WERI-Rb-1 (cell line): ENCODE measurements around the gene GABBR2.

ENCODE experiments used
- DNase-seq: peaks from one replicate; pipeline ENCODE4 v3.0.0-alpha.2; 2020
- H3K27ac ChIP-seq: fragments of 250-450 bp; sonication (Bioruptor Pico); 2 replicates; pipeline ENCODE4 v1.5.1; 2020; ENCODE audit warnings: mild to moderate bottlenecking, moderate library complexity
- H3K27me3 ChIP-seq: fragments of 250-450 bp; sonication (Bioruptor Pico); 2 replicates; pipeline ENCODE4 v1.5.1; 2021; ENCODE audit warnings: mild to moderate bottlenecking, low read depth, moderate library complexity; ENCODE audit not compliant: insufficient read depth, severe bottlenecking
- H3K36me3 ChIP-seq: fragments of 250-450 bp; sonication (Bioruptor Pico); 2 replicates; pipeline ENCODE4 v1.5.1; 2020; ENCODE audit warnings: mild to moderate bottlenecking, moderate library complexity
- H3K4me3 ChIP-seq: 2 replicates; pipeline ENCODE4 v1.5.1; 2011; ENCODE audit warnings: low read depth, mild to moderate bottlenecking, control low read depth, low read length
- H3K9me3 ChIP-seq: fragments of 250-450 bp; sonication (Bioruptor Pico); 2 replicates; pipeline ENCODE4 v1.5.1; 2021; ENCODE audit warnings: mild to moderate bottlenecking, moderate library complexity; ENCODE audit not compliant: severe bottlenecking
- CTCF ChIP-seq: IDR thresholded peaks from 2 replicates; pipeline ENCODE4 v1.5.1; 2011; ENCODE audit warnings: low read depth, mild to moderate bottlenecking, control low read depth, inconsistent platforms, low read length

Gene GABBR2

DNA sequence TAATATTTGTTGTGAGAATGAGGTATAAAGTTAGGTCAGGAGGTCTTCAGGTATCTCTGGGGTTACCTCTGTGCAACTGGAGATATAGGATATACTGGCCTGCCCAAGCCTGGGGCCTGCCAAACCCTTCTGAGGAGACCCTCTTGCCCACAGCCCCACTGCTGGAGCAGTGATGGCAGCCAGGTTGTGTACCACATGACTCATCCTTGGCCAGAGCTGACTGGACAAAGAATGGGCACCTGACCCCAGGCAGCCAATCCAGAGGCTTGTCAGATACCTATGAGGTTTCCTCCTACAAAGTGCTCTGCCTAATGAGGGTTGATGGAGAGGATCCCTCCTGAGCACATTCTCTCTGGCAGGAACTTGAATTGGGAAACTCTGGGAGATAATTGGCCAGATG lies 397.2 kb downstream of the GABBR2 start:
- no peak for TF ChIP-seq CTCF
- Histone ChIP-seq H3K27me3 (no peaks in the 10 kb centered on the region), H3K9me3 (peaks cover 3% of the 10 kb centered on the region), H3K4me3 (no peak overlapping the region), H3K27ac (no peak overlapping the region), H3K36me3 (peaks cover 39% of the 10 kb centered on the region)
- DNase-seq, result no peak

- Histone ChIP-seq H3K27me3 (no peaks in the 10 kb centered on the region), H3K4me3 (no peak overlapping the region), H3K9me3 (peaks cover 3% of the 10 kb centered on the region), H3K36me3 (peaks cover 43% of the 10 kb centered on the region), H3K27ac (no peak overlapping the region)
- DNase-seq, result no peak
- no peak for TF ChIP-seq CTCF
Measured at GRCh38 chr9:98310752-98311392, 397.9 kb downstream of the GABBR2 start.

- no peaks in the 10 kb centered on the region for H3K27me3 ChIP-seq
- H3K36me3 ChIP-seq, result peaks cover 84% of the 10 kb centered on the region
- H3K4me3 ChIP-seq, result no peak overlapping the region
- no peaks in the 10 kb centered on the region for H3K9me3 ChIP-seq
- TF ChIP-seq CTCF, result no peak
- peak; percentile 70 for DNase-seq
- H3K27ac ChIP-seq, result peak overlapping the region; percentile 57
Measured at GRCh38 chr9:98306384-98307145, 402.2 kb downstream of the GABBR2 start.

DNA sequence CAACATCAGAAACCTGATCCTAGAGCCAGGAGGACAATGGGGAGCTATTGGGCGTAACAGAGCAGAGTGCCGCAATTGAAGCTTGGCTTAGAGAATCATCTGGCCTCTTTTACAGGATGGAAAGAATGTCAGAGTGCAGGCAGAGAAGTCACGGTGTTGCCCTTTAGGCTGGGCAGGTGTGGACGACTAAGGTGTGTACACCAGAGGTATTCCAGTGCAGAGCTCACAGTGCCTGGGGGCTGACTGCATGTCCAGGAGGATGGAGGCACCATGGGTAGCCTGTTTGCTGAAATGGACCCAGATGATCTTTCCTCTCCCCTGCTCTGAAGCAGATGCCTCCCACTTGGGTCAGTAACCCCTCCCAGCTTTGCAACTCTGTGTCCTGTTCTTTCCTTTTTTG lies 404.4 kb downstream of the GABBR2 start:
- TF ChIP-seq CTCF, result no peak
- Histone ChIP-seq H3K36me3 (peaks cover 85% of the 10 kb centered on the region), H3K4me3 (no peak overlapping the region), H3K9me3 (no peaks in the 10 kb centered on the region), H3K27me3 (no peaks in the 10 kb centered on the region), H3K27ac (no peak overlapping the region)
- DNase-seq, result no peak

GRCh38 chr9:98303633-98304125 lies 405.1 kb downstream of the GABBR2 start:
- Histone ChIP-seq H3K27ac (no peak overlapping the region; the same call in 1 of the 2 replicates), H3K27me3 (no peaks in the 10 kb centered on the region), H3K36me3 (peaks cover 85% of the 10 kb centered on the region), H3K4me3 (no peak overlapping the region), H3K9me3 (no peaks in the 10 kb centered on the region)
- no peak for TF ChIP-seq CTCF
- no peak for DNase-seq
